ENCODE results near the gene IL4I1. TPM values are rescaled to one million over a fixed set of nuclear protein-coding genes. Genes with fewer than 3 reads are reported as not detected.

IL4I1 gene
- total RNA-seq, 1 experiment from 2014 or later, result 0.71 TPM

DNA sequence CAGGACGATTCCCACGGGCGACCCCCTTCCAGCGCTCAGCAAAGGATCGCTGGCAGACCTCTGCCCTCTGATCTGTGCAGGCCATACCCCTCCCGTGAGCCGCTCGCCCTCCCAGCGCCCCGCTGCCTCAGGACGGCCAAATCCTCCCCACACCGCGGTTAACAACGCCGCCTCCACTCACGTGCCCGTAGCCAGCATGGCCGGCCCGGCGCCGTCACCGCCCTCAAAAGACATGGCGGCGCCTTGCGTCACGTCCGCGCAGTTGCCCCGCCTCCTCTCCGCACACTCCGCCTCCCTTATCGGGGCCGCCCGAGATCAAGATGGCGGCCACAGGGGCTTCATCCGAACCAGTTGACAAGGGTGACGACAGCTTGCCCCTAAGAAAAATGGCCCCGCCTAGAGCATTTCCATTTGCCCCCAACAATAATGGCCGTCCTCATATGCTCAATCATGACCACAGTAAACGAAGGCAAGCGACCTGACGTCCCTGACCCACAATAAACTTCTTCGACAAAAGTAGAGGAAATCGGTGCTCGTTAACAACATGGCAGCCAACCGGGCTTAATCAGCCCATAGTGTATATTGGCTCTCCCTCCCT, 20.2 kb downstream of the IL4I1 start (continued):
- TF ChIP-seq ELF1 (IDR thresholded peaks at IDR 0.05; ENCODE audit: borderline replicate concordance, low read depth) (no peak), ZNF274 (IDR thresholded peaks at IDR 0.05; ENCODE audit: low read depth, low read length) (no peak)

DNA sequence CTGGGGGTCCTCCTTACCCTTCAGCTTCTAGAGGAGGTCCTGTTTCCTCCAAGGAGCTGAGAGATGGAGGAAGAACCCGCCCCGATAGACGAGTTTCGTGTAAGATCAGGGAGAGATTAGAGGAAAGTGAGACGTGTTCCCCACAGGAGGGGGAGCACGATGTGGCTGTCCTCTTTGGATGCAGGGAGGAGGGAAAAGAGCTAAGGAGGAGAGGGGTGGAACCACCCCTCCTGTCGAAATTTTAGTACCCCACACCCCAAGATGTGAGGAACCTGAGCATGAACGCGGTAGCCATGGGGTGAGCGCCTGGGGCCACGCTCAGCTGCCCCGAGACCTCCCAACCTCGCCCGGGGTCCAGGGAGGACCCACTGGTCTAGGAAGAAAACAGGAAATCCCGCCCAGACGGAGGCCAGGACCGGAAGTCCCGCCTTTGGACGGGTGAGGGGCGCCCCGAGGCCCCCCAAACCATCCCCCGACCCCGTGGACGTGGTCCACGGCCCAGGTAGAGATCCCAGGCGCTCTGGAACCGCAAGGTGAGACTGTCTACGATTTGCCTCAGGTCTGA, 20.7 kb downstream of the IL4I1 start:
- ATAC-seq, result peak; percentile 22; the same call in 1 of the 2 replicates

More for the DNA sequence above, 20.7 kb downstream of the IL4I1 start:
- DNase-seq (ENCODE audit: low read depth, low spot score), result no peak
- H3K9ac ChIP-seq (ENCODE audit: low read length), result peak overlapping the region; percentile 93
- H3K79me2 ChIP-seq (ENCODE audit: insufficient read depth, low read length), result peaks cover 35% of the 10 kb centered on the region
- peak overlapping the region; percentile 79 to 89 for H3K4me3 ChIP-seq (replicated peaks in 1 of 2; ENCODE audit: low read depth in 1 of 2, low read length in 2 of 2)
- POLR2A ChIA-PET, result interaction anchor here (1.0 to 2.1 kb wide), 7 partner anchors 9 to 199 kb away, joined by 3 to 6 read pairs (median 4); partner anchors contain the start of gene NUP62
- intact Hi-C loops (cut with micrococcal nuclease), result no loop called here
- TF ChIP-seq, protein P1, sequence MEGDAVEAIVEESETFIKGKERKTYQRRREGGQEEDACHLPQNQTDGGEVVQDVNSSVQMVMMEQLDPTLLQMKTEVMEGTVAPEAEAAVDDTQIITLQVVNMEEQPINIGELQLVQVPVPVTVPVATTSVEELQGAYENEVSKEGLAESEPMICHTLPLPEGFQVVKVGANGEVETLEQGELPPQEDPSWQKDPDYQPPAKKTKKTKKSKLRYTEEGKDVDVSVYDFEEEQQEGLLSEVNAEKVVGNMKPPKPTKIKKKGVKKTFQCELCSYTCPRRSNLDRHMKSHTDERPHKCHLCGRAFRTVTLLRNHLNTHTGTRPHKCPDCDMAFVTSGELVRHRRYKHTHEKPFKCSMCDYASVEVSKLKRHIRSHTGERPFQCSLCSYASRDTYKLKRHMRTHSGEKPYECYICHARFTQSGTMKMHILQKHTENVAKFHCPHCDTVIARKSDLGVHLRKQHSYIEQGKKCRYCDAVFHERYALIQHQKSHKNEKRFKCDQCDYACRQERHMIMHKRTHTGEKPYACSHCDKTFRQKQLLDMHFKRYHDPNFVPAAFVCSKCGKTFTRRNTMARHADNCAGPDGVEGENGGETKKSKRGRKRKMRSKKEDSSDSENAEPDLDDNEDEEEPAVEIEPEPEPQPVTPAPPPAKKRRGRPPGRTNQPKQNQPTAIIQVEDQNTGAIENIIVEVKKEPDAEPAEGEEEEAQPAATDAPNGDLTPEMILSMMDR (IDR thresholded peaks at IDR 0.05 in 2 of 3, conservative IDR thresholded peaks at IDR 0.05 in 1 of 3; ENCODE audit: borderline replicate concordance in 1 of 3, insufficient read depth in 1 of 3, low read depth in 2 of 3, low read length in 2 of 3), result no peak
- peak; percentile 1 for TF ChIP-seq TCF7L2 (IDR thresholded peaks at IDR 0.05; ENCODE audit: borderline replicate concordance, extremely low read depth, insufficient read depth, insufficient read length)
- TF ChIP-seq POLR2A (IDR thresholded peaks at IDR 0.05; ENCODE audit: borderline replicate concordance, extremely low read depth, insufficient read depth, insufficient read length), result peak; percentile 11
- TF ChIP-seq ELF1 (IDR thresholded peaks at IDR 0.05; ENCODE audit: borderline replicate concordance, low read depth), result no peak
- no peak for TF ChIP-seq ZFX (IDR thresholded peaks at IDR 0.05)
- no peak for TF ChIP-seq FOSL1 (IDR thresholded peaks at IDR 0.05; ENCODE audit: low read depth)
- no peak for TF ChIP-seq EGR1 (IDR thresholded peaks at IDR 0.05; ENCODE audit: low read depth)
- TF ChIP-seq POLR2AphosphoS5 (IDR thresholded peaks at IDR 0.05; ENCODE audit: low read depth, low read length), result peak; percentile 49; the same call in 1 of the 2 replicates
- TF ChIP-seq, protein P2, sequence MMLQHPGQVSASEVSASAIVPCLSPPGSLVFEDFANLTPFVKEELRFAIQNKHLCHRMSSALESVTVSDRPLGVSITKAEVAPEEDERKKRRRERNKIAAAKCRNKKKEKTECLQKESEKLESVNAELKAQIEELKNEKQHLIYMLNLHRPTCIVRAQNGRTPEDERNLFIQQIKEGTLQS (IDR thresholded peaks at IDR 0.05), result no peak
- no peaks in the 10 kb centered on the region for H3K9me2 ChIP-seq (ENCODE audit: insufficient read depth)
- H3K36me3 ChIP-seq (ENCODE audit: control insufficient read depth in 1 of 2, insufficient read depth in 2 of 2, low read length in 2 of 2), result peaks cover 0 to 10% of the 10 kb centered on the region in 2 experiments; a peak in 2 of 4 replicates
- peak overlapping the region; percentile 98 for H3K27ac ChIP-seq (ENCODE audit: low read depth, low read length)
- H2AFZ ChIP-seq (ENCODE audit: low read depth, low read length, poor library complexity, severe bottlenecking), result no peak overlapping the region
- RAD21 ChIA-PET (ENCODE audit: low non-redundant PET in 1 of 2, low total read pairs in 2 of 2, uncharacterized antibody in 2 of 2, unreplicated experiment in 2 of 2), result no interaction called here
- TSS peak; percentile 62 for BruUV-seq (replicated peaks)
- CTCF ChIA-PET, result no interaction called here
- H3K4me2 ChIP-seq (ENCODE audit: low read length), result peak overlapping the region; percentile 99
- H3K9me3 ChIP-seq (ENCODE audit: control insufficient read depth in 1 of 2, insufficient read depth in 1 of 2, low read depth in 1 of 2, low read length in 2 of 2), result no peaks in the 10 kb centered on the region
- H3K27me3 ChIP-seq (ENCODE audit: insufficient read depth, low read length), result no peaks in the 10 kb centered on the region
- H4K20me1 ChIP-seq (ENCODE audit: insufficient read depth), result no peaks in the 10 kb centered on the region
- peaks cover 12 to 30% of the 10 kb centered on the region in 2 experiments for H3K4me1 ChIP-seq (ENCODE audit: control insufficient read depth in 1 of 2, insufficient read depth in 2 of 2, low read length in 2 of 2)
